Stimulated activated CD4-positive, alpha-beta T cell treated with anti-CD3 and anti-CD28 coated beads, Interleukin-4, amount 100 ng/mL, for 24 hours (primary cell): ENCODE measurements around the gene UPK3A.
A peak's percentile ranks its signal among the peaks of the same experiment; 100 is the strongest.

Experiments
- DNase-seq: peaks from one replicate; pipeline ENCODE4 v3.0.0-alpha.2; 2020

UPK3A gene

GRCh38 chr22:45332001-45332400 is 47.3 kb downstream of the UPK3A start:
- no peak for DNase-seq

- DNase-seq: no peak
Measured at GRCh38 chr22:45334068-45334467, 49.3 kb downstream of the UPK3A start.

DNA sequence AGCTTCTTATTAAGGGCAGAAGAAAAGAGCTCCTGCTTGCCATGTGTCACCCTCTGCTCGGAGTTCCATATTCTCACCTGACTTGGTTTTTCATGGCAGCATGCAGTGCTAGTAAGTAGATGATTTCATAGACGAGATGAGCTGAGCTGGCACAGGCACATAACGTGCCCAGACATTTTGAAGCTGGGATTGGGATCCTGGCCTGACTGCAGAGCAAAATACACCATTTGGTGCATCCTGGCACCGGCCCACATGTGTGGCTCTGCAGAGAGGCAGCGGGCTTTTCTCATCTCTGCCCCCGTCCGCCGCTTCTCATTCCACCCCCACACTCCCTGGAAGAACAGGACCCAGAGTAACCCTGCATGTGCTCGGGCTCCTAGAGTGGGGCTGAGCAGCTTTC is 49.8 kb downstream of the UPK3A start:
- DNase-seq: no peak

DNA sequence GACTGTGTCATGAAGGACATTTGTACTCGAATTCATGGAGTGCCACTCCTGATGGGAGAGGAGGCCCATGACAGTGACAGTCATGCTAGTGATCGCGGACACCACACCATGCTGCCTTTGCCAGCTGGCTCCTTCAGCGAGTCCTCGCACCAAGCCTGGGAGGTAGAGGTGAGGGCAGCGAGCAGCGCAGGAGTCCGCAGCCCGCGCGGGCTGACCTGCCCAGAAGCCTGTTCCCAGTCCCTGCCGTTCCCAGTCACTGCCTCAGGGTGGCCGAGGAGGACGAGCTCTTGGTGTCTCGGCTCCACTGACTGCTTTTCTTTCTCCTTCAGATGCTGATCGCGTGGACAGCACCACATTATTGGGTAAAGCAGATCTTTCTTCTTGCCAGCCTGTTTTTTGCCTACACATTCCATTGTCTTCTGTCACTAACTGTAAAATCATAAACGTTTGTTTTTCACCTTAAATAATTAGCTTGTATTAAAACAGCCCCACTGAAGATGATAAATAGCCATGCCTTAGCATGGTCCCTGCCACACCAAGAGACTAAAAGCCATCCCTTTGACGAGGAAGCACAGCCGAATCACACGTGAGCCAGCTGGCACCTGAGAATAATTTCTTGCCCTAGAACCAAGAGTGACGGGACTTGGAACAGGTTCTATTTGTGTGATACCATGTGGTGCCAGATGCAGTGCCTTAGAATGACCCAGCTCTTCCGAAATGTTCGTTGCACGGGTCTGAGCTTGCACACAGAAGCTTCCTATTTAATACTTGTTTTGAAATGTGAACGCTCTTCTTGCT is 50.5 kb downstream of the UPK3A start:
- DNase-seq: no peak

- no peak for DNase-seq
Measured at GRCh38 chr22:45335854-45336522, 51.2 kb downstream of the UPK3A start.

- DNase-seq: no peak
Measured at GRCh38 chr22:45336971-45337431, 52.3 kb downstream of the UPK3A start.

DNA sequence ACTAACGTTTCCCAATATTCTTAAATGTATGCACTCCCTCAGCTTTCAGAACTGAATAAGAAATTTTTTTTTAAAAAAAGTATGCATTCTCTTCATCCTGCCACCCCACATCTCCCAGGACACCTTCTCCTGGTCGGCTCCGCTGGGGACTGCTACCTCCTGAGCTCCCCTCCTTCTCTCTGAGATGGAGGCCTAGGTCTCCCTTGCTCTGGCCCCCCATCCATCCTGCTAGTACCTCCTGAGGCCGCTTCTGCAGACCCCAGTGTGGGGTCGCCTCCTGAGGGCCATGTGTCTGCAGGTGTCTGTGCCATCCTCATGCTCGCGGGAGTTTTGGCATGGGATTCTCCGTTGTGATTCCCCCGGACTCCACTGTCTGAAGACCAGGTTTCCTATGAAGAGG is 52.8 kb downstream of the UPK3A start:
- DNase-seq: no peak

DNA sequence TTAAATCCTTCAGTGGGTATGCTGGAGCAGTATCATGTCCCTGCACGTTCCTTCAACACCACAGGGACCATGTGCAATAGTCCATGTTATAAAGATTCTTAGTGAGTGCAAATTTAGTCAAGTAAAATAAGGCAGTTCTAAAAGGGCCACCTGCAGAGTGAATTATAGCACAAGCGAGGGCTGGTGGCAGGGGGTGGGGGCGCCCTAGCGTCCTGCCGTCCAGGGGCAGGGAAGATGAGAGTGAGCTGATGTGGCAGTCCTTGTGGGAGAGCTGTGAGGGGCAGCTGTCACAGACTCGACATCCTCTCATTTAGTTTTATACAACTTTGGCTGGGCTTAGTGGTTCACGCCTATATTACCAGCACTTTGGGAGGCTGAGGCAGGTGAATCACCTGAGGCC is 54.0 kb downstream of the UPK3A start:
- DNase-seq: no peak

GRCh38 chr22:45340323-45340722 is 55.6 kb downstream of the UPK3A start:
- DNase-seq: no peak

DNA sequence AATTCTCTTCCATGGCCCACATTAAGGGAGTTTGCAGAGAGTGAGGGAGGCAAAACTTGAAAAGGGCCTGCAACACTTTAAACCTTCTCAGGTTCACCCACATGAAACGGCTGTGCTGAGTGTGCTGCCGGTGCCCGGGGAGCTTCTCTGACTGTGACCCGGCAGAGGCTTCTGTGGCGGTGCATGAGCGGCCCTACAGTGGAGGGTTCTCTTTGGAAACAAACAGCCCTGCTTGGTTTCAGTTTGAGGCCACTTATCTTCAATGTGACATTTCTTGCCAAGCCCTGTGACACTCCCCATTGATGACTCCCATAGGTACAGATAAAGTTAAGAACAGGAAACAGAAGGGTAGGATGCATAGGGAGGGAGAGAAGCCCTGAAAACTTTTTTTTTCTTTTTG is 56.7 kb downstream of the UPK3A start:
- peak; percentile 59 for DNase-seq

GRCh38 chr22:45343143-45343542 is 58.4 kb downstream of the UPK3A start:
- no peak for DNase-seq

DNA sequence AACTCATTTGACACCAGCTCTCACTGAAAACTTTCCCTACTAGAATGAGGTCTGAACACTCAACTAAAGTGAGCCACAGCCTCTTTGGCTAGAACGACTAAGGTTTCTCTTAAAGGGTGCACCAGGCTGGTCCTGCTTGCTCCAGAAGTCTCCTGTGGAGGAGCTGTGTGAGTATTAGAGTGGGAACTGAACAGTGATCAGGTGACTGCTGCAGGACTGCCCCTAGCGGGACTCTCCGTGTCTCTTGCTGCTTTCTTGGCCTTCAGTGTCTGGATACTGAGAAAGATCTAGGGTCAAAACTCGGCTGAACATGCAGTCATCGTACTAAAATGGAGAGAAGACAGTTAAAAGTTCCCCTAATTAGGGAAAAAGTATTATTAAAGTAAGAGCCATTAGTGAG is 59.6 kb downstream of the UPK3A start:
- DNase-seq: no peak
